Stimulated activated CD8-positive, alpha-beta memory T cell treated with anti-CD3 and anti-CD28 coated beads, Interleukin-2, amount 100 ng/mL, for 48 hours (primary cell): ENCODE data around the gene RIMKLB.

Experiments used
- DNase-seq, 2 donors: peaks; one replicate each; pipeline ENCODE4 v3.0.0-alpha.2; 2020; ENCODE audit warnings: low read depth in 2 of 2

RIMKLB gene, protein sequence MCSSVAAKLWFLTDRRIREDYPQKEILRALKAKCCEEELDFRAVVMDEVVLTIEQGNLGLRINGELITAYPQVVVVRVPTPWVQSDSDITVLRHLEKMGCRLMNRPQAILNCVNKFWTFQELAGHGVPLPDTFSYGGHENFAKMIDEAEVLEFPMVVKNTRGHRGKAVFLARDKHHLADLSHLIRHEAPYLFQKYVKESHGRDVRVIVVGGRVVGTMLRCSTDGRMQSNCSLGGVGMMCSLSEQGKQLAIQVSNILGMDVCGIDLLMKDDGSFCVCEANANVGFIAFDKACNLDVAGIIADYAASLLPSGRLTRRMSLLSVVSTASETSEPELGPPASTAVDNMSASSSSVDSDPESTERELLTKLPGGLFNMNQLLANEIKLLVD

DNA sequence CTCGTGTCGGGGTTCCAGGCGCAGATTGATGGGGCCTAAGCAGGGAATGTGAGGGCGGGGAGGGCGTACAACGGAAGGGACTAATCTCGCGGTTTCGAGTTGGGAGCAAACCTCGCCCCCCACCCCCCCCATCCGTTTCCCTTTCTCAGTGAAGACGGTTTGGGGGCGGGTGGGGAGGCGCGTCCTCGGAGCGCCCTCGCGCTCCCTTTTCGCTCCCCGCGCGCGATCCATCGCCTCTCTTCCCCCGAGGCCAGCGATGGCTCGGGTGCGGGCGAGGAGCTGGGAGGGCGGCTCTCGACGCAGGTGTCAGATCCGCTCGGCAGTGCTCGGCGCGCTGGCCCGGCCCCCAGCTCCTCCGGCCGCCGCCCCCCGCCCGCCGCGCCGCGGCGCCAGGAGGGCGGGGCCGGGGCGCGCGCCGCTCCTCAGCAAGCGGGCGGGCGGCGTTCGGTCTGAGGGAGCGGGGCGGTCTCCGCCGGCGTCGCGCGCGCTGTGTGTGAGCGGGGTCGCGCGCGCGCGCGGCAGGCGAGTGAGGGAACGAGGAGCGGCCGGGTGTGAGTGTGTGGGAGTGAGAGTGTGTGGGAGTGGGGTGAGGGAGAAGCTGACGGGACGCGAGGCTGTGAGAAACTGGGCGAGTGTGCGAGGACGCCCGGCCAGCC is at the start of gene RIMKLB:
Gene RIMKLB, plus strand, starts transcription at position 516 of the 656 bp plus-strand sequence. CDS start 15,876 bp downstream, outside the sequence.
- peak; percentile 68 to 69 for DNase-seq

DNA sequence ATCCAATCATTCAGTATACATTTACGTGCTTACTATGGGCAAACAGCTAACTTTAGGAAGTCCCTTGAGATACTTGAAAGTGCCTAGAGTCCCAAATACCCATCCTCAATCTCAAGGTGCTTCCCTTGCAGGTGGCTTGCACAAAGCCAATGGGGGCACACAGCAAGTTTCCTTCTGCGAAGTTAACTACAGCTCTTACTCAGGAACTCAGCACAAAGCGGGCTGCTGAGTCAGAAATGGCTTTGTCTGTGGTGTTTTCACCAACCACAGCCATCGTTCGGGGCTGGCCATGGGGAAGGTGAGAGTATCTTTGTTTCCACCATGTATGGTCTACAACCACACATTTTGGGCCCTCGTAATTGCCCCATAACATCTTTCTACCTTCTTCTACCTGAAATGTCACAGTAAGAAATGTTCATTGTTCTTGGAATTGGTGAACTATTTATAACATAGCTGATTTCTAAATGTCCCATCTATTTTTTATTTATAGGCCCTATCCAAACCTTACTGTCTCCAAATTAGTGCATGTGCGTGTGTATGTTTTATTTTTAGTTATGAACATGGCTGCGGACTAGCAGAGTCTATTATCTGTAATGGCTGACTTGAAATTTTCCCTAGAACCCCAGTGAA is 49.1 kb upstream of the RIMKLB start:
- DNase-seq: peak; percentile 66 to 73

DNA sequence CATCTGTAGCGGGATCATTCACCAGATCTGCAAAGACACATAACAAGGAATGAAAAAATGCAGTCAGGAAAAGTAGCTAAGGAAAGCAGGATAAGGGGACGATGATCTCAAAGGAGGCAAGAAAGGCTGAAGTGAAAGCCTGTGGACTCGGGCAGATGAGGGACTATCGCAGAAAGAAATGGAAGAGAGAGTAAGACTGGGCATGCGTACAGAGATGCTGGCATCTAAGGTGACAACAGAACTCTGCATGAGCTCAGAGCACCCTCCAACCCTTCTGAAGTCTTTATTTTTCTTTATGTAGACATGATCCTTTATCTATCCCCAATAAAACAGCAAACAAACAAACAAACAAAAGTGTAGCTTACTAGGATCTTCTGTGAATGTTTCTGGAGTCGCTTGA is 42.4 kb upstream of the RIMKLB start:
- no peak for DNase-seq

DNA sequence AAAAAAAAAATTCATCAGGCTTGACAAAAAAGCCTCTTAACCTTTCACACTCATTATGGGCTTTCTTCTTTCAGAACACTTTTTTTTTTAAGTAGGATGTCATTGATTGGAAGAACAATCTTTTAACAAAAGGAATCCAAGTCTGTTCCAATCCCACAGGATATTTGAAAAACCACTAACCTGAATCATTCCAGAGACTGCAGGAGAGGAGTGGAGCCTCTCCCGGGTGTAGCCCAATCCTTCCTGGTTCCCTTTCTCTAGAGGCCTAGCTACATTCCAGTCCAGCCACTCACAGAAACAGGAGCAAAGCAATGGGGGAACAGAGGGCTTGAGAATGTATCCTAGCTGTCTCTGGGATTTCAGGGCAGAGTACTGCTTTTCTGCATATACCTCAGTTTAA is 39.4 kb upstream of the RIMKLB start:
- no peak for DNase-seq

DNA sequence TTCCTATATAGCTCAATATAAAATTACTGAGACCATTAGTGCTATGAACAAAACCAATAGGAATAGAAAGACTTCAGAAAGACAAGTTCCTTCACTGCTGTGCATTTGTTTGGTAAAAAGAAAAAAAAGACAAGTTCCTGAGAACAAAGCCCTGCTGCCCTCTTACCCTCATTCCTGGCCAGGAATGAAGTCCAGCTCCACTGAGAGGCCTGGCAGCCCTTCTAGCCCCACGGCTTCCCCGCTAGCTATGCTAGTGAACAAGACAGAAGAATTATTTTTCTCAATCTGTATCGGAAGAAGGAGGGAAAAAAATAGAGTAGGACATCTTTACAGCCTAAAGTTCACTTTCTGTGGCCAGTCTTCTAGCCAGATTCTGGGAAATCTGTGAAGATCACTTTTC is 36.8 kb upstream of the RIMKLB start:
- DNase-seq: no peak

DNA sequence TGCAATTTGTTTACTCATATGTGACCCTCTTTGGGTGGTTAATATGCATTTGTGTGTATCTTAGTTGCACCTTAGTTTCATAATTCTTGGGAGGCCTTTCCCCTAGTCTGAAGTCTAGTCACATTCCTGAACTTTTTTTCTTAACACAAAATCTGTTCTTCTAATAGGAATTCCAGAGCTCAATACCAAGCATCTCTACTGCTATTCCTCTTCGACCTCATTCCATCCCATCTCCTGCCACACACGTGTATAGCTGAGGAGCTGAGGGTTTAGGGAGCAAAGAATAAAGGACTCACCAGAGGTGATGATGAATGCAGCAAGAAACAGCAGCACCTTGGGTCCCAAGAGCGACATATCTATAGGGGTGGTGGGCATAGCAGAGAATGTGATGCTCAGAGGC is 36.0 kb upstream of the RIMKLB start:
- DNase-seq: no peak

DNA sequence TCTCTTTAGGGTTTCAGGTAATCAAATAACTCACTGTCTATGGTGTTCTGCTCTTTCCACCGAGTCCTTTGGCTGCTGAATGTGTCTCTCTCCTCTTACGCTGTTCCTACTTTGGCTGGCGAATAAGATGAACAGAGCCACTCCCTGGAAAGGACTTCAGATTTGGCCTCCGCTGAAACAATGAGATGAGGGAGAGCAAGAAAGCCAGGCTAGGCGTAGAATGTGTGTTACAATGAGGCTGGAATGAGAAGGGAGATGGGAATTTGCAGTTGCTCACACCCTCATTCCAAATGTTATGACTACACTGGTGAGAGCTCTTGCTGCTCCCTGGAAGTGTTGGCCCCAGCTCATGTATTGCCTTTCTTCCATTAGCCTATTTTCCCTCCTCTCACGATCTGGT is 35.2 kb upstream of the RIMKLB start, which contains the start of gene MFAP5:
Gene MFAP5, minus strand, starts transcription at position 234 of the 400 bp plus-strand sequence. CDS start 722 bp downstream, outside the sequence.
- DNase-seq: no peak

DNA sequence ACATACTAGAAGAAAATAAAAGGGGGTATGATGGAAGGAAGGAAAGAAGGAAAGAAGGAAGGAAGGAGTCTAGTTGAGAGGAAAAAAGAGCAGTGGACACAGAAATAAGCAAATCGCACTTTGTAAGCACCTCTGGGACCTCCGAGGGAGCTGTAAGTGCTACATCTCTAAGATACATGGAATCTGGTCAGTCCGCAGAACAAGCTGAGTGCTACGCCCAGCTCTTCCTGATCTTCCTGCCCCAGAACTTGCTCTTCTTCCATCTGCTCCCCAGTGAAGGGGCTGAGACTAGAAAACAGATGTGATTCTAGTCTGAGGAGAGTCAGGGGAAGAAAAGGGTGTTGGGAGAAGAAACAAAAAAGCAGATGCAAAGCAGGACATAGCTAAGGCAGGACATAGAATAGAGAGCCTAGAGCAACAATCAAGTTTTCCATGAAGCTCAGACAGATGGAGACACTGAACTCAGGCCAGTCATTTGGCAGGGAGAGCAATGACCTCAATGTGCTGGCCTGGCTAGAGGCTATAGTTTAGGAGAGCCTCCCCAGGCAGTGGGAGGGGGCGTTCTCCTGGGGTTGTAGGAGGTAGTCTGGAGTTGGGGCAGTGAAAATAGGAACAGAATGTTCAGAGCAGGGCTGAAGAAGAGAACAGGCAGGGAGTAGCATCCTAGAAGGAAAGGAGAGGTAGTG is 33.4 kb upstream of the RIMKLB start:
- no peak for DNase-seq

DNA sequence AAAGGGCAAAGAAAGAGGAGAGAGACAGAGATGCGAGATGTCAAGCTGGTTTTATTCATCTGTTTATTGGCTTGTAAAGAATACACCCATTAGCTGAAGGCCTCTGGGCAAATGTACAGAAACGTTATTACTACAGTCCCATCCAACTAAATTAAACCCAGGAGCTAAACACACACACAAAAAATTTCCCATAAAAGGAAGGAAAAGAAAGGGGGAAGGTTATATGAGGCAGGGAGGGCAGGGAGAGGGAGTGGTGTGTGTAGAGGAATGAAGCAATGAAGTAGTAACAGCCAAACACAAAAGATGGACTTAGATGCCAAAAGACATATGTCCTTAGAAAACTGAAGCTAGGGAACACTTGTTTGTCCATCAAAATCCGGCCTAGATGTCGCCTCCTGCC is 32.0 kb upstream of the RIMKLB start:
- DNase-seq: no peak

DNA sequence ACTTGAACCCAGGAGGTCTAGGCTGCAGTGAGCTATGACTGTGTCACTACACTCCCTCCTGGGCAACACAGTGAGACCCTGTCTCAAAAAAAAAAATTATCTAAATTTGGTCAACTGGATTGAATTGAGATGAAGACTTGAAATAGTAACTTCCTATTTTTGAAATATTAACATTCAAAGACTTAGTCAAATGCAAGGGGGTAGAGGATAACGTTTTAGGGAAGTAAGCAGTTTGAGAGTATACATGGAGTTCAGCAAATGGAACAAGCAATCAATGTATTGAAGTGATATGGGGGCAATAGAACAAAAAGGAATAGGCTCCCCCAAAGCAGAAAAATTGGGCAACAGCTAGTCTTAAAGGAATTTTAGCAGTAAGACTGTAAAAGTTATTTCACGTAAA is 30.5 kb upstream of the RIMKLB start:
- no peak for DNase-seq

DNA sequence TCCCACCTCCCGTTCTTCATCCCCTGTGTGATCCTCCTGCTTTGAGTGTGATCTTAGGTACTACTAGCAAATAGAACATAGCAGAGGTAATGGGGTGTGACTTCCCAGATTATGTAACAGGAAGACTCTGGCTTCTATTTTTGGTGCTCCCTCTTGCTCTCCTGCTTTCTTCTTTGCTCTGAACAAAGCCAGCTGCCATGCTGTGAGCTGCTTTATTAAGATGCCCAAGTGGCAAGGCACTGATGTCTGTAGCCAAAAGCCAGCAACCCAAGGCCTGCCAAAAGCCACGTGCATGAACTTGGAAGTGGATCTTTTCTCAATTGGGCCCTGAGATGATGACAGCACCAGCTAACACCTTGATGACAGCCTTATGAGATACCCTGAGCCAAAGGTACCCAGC is 29.4 kb upstream of the RIMKLB start:
- no peak for DNase-seq

DNA sequence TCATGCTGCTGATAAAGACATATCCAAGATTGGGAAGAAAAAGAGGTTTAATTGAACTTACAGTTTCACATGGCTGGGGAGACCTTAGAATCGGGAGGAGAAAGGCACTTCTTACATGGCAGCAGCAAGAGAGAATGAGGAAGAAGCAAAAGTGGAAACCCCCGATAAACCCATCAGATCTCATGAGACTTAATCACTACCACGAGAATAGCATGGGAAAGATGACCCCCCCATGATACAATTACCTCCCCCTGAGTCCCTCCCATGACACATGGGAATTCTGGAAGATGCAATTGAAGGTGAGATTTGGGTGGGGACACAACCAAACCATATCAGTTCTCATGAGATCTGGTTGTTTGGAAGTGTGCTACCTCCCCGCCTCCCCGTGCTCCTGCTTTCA is 25.4 kb upstream of the RIMKLB start:
- DNase-seq: no peak

DNA sequence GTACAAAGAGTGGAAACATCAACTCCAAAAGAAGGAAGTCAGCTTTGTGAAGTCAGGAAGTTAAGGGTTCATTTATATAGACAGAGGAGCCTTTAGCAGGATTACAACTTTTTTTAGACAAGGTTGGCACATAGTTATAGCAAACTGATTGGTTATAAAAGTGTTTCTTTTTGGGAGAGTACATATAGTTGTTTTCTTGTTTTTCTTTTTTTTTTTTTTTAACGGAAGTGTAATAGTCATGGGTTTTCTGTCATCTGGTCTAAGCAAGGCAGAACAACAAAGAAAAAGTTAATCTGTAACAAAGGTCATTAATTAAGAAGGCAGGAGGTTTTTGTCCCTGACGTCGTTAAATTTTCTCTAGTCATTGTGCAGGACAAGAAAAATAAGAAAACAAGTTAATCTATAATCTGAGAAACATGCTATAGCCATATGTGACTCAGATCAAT is 22.2 kb upstream of the RIMKLB start:
- DNase-seq: no peak

DNA sequence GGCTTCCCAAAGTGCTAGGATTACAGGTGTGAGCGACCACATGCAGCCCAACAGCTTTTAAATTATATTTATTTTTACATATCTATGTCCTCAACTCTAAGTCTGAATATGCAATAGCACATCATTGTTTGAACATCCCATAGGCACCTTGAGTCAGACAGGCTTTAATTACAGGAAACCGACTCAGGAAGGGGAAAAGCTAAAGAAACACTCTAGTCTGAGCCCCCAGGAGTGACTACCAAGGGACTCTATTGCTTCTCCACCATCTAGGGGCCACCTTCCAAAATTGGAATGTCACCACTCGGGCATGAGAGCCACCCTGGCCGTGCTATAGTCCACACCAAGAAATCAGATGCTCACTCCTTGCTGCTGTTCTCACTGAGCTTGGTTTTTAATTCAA is 21.1 kb upstream of the RIMKLB start:
- no peak for DNase-seq

DNA sequence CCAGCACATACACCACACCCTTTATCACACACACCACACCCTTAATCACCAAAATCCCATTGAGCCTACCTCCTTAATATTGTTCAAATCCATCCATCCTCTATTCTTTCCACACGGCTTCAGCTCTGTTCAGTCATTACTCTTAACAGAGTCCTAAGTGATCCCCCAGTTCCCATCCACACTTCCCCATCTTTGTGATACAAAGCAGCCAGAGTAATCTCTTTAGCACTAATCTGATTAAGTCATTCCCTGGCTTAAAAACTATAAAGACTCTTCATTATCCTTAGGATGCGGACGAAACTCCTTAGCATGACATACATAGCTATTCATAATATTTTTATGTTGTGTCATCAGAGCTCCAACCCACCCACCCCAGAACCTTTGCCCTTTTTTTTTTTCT is 20.4 kb upstream of the RIMKLB start:
- no peak for DNase-seq

DNA sequence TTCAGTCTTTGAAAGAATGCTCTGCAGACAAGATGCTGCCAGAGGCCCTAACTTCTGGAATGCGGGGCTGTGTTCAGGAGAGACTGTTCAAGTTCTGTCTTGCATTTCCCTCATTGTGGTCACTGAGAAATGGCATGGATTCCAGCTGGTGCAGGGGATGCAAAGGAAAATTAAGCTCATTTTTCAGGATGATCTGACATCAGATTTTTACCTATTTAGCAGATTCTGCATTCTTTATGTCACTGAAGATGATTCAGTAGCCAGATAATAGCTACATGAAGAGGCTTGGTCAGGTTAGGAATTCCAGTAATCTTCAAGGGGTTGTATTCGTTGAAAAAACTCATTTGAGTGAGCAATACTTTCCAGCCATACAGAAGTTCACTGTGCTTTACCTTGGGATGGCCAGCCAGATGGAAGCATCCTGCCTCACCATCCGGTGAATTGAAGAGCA is 19.1 kb upstream of the RIMKLB start:
- DNase-seq: no peak

DNA sequence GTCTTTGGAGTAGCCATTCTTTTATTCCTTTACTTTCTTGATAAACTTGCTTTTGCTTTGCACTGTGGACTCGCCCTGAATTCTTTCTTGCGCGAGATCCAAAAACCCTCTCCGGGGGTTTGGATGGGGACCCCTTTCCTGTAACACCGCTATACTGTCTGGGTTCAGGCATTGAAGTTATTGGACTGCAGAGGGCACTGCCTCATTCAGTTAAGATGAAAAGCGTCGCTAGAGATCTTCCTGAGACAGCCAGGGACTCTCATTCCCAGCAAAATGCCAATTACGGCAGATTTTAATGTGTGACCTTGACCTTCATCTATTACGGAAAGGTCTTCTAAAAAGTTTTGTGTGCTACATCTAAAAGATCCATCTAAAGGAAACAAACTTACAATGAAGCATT is 17.3 kb upstream of the RIMKLB start:
- no peak for DNase-seq

DNA sequence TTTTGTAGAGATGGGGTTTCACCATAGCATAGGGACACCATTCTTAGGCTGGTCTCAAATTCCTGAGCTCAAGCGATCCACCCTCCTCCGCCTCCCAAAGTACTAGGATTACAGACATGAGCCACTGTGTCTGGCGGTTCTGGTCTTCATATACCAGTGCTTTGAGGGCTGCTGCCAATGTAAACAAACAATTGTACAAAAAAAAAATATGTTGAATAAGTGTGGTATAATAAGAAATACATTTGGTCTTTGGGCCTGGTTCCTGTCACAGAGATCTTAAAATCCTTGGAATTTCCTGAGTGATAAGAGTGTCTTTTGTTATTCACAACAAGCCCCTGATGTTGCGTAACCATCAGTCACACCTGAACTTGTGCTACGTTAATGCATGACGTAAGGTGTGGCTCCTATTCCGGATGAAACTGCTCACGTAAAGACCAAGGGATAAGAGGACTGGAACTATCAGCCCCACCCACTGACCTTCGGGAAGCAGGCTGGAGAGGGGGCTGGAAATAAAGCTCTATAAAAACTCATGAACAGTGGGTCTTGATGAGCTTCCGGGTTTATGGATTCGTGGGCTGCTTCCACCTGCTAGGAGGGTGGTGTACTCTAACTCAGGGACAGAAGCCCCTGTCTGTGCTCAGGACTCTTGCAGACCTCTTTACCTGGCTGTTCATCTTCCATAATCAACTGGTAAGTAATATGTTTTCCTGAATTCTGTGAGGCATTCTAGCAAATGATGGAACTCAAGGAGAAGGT is 16.5 kb upstream of the RIMKLB start:
- DNase-seq: no peak

DNA sequence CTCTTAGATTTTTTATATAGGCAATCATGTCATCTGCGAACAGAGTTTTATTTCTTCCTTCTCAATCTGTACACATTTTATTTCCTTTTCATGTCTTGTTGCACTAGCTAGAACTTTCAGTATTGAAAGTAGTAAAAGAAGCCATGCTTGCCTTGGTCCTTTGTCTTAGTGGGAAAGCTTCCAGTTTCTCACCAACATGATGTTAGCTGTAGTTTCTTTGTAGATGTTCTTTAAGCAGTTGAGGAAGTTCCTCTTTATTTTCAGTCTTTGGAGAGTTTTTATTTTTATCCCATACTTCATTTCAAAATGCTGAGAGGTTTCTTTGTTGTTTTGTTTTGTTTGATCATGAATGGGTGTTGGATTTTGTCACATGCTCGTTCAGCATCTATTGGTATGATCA is 12.7 kb upstream of the RIMKLB start:
- DNase-seq: no peak

DNA sequence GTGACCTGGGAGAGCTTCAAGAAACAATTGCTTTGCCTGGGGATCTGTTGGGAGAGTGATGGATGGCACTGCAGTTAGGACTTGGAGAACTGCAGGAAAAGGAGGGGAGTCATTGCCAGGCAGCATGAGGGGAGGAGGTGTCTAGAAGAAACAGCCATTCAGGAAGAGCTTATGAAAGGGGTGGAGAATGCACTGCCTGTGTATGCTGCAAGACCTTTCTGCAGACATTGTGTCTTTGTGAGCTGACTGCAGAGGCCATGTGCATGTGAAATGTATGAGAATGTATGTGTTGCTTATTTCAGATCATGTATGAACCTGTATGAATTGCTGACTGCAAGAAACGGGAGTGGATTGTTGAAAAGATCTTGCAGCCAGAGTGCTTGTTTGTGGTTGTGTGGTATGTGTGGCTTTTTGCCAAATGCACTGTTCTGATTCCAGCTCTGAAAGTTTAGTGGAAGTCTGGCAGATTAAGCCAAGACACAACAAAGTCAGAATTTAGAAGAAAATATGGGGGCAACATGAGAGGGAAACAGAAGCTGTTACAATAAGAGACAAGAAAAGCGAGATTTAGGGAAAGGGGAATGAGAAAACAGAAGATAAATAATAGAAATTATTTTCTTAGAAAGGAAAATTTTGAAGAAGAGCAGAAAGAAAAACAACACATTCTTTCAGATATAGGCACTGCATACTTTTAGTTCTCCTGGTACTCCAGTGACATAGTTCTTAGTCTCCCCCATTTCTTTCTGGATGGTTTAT is 9.8 kb upstream of the RIMKLB start:
- no peak for DNase-seq

DNA sequence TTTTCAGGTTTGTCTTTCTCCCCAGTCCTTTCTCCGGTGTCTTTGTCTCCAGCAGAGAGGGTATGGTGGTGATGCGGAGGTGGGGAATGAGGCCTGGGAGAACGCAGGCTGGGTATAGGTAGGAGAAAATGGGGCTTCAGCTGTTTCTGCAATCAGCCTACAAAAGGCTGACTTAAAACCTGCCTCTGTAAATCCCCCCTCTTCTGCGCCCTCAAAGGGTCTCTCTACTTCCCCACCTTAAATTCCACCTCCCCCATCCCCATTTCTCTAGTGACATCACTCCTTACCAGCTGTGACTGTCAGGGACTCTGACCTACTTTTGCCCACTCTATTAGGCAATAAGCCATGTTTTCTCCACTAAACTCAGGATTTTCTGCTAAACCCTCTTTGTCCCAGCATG is 8.1 kb upstream of the RIMKLB start:
- DNase-seq: no peak
